HG02970 (cell line): ENCODE data around the gene EPN2.
"Not testable (repeated sequence)": the region's sequence is repeated elsewhere in the genome, so short reads cannot be mapped to it uniquely, and the experiment has no call there.

Source experiments
- ATAC-seq: cut with Tn5 transposase; IDR thresholded peaks from one replicate; pipeline ENCODE4 v1.9.1; 2021; ENCODE audit warnings: mild to moderate bottlenecking, moderate library complexity, moderate number of reproducible peaks; ENCODE audit not compliant: unreplicated experiment, low FRiP score

EPN2 gene

DNA sequence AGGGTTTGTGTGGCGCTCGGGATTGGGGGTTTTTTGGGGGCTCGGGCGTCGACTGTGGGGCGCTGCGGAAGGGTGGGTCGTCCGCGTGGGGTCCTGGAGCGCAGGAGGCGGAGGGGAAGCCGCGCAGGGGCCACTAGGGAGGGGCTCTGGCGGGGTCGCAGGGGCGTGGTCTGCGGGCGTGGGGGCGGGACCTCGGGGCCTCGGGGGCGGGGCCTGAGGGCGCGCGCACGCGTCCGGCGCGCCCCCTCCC is at the start of gene EPN2:
Gene EPN2, plus strand, starts transcription at position 228 of the 250 bp plus-strand sequence. CDS start 45,754 bp downstream, outside the sequence.
- ATAC-seq = not testable (repeated sequence)

GRCh38 chr17:19187883-19188869 is 49.0 kb upstream of the EPN2 start:
- ATAC-seq = peak; percentile 47

GRCh38 chr17:19188870-19189708 is 48.1 kb upstream of the EPN2 start:
- ATAC-seq = peak; percentile 72

GRCh38 chr17:19189781-19190405 is 47.3 kb upstream of the EPN2 start:
- not testable (repeated sequence) for ATAC-seq

DNA sequence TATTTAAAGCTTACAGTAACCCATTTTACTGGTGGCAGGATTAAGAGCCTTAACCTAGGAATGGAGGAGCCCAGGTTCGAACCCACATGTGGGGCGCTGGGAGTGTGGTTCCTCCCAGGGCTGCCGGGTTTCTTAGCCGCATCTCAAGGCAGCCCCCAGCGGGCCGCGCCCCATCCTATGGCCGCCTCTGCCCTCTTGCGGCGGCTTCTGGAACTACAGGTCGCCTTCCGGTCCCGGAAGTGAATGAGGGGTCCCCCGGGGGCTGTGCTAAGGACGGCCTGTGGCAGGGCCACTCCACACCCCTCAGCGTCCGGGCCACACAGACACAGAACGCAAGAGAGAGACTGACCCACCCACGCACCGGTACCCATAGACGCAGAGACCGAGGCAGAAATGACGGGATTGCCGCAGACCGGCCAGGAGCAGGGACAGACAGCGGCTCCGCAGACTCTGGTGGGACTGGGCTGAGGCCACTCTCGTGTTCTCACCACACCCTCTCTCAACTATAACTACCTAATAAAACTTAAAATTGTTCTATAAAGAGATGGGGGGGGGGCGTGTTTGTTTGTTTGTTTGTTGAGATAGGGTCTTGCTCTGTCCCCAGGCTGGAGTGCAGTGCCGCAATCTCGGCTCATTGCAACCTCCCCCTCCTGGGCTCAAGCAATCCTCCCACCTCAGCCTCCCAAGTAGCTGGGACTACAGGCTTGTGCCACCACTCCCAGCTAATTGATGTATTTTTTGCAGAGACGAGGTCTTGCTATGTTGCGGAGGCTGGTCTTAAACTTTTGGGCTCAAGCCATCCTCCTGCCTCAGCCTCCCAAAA is 40.6 kb upstream of the EPN2 start:
- ATAC-seq = peak; percentile 89

DNA sequence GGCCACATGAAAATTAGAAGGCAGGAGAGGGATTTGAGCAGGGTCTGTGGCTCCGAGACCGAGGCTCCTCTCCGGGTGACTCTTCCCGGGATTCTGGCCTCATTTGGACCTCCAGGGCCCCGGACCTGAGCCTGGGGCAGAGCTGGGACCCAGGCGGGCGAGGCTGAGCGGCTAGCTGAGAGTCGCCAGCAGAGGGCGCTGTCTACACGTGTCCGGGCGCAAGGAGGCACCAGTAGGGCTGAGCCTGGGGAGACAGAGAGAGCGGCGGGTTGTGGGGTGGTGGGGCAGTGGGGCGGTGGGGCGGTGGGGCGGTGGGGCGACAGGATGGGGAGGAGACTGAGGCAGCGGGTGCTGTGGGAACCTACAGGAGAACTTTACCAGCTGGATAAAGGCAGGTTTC is 34.7 kb upstream of the EPN2 start:
- ATAC-seq = not testable (repeated sequence)

- ATAC-seq = not testable (repeated sequence)
These were observed 33.7 kb upstream of the EPN2 start for GRCh38 chr17:19203429-19203828.

GRCh38 chr17:19215074-19215860 is 21.9 kb upstream of the EPN2 start:
- ATAC-seq = not testable (repeated sequence)

DNA sequence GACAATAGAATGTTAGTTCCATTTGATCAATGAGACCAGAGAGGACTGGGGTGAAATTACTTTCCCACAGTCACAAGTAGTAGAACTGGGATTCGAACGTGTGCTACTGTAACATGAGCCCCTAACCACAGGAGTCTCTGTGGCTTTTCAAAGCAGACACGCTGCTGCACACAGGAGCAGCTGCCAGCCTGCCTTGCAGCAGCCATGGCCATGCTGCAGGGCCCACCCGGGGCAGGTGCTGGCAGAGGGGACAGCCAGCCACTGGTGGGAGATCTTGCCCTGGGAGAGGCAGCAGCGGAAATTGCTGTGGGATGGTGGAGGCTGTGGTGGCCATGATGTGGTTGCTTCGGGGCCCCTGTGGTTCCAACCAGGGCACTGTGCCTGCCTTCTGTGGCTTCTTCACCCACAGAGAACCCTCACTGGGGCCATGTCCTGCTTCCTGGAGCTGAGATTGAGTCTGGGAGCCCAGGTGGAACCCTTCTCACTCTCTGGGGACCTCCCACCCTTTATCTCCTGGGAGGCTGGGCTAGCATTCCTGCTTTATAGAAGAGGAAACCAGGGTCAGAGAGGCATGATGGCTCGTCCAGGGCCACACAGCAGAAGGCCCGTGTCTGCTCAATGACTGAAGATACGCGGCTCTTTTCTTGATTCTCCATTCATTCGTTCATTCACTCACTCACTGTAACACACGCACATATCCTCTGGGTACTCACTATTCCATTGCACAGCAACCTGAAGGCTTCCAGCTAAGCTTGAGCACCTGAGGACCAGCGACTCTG is 20.8 kb upstream of the EPN2 start:
- ATAC-seq = not testable (repeated sequence)

- ATAC-seq = not testable (repeated sequence)
These were observed 18.3 kb upstream of the EPN2 start for GRCh38 chr17:19218914-19219313.

GRCh38 chr17:19219384-19219783 is 17.8 kb upstream of the EPN2 start:
- not testable (repeated sequence) for ATAC-seq

DNA sequence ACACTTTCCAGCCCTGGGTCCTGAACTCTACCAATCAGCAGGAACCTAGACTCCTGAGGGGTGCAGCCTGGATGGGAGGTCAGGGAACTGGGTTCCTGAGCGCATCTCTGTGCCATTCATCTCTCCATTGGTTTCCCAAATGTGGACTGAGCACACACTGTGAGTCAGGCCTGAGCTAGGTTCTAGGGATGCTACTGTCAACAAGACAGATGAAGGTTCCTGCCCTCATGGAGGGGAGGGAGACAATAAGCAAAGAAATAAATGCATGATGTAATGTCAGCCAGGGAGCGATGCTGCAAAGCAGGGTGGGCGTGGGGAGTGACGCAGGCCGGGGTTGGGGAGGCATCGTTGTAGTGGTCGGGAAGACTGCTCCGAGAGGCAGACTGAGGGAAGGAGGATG is 17.0 kb upstream of the EPN2 start:
- not testable (repeated sequence) for ATAC-seq

DNA sequence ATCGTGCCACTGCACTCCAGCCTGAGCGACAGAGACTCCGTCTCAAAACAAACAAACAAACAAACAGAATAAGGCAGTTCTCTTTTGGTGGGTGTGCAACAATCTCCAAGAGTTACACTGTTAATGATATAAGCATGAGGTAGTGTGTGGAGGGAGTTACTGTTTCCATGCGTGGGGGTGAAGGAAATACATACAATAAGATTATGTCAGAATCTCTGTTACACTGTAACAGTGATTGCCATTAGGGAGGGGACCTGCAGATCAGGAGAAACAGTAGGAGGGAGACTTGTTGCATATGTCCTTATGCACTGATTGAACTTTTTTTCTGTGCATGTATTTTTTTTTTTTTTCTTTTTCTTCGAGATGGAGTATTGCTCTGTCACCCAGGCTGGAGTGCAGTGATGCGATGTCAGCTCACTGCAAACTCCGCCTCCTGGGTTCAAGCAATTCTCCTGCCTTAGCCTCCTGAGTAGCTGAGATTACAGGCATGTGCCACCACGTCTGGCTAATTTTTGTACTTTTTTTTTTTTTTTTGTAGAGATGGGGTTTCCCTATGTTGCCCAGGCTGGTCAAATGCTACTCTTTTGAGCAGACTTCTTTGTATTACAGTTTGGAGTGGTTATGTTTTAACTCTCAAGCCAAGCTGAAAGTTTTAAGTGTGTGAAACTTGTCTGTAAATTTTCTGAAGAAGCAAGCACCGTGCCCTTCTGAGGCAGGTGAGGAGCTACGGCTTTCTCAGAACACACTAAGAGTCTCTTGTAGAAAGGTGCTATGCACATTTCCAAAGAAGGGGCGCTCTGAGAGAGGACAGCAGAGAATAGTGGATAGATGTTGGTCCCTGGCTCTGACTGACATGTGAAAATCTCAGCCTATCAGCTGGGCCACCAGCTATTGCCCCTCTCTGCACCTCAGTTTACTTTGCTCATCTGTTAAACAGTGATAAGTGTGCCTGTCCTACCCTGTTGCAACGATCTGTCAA is 10.3 kb upstream of the EPN2 start:
- ATAC-seq = not testable (repeated sequence)

DNA sequence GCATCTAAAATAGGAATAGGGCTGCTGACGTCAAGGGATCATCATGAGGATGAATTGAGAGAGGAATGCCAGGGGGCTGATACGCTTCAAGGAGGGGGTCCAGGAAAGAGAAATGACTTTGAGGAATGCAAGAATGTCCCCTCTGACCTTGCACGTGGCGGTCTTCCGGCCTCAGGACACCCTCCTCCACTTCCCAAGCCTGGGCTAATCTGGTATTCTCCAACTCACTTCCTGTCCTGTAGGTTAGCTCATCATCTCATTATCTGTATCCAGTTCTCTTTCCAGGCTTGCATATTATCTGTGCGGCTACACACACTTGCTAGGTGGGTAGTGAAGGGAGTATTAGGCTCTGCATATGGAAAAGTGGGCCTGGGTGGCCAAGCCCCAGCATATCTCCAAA is 2.5 kb upstream of the EPN2 start:
- ATAC-seq = not testable (repeated sequence)

- peak; percentile 21 for ATAC-seq
These were observed 621 bp upstream of the EPN2 start for GRCh38 chr17:19236351-19237138.

- peak; percentile 77 for ATAC-seq
These were observed 412 bp downstream of the EPN2 start for GRCh38 chr17:19237389-19238166.
